Hepatocyte (in vitro differentiated cells): ENCODE results near the gene DEAF1. TPM values are rescaled to one million over a fixed set of nuclear protein-coding genes. Genes with fewer than 3 reads are reported as not detected.

Experiments used
- DNase-seq: peaks from one replicate; pipeline ENCODE4 v3.0.0-alpha.2; 2016; ENCODE audit warnings: low spot score
- H2AFZ ChIP-seq: fragments of 200-600 bp; sonication (generic); 2 replicates; pipeline ENCODE4 v1.6.0; 2016; ENCODE audit warnings: antibody characterized with exemption, mild to moderate bottlenecking
- H3K27ac ChIP-seq: fragments of 200-600 bp; sonication (generic); 2 replicates; pipeline ENCODE4 v1.5.1; 2016; ENCODE audit warnings: mild to moderate bottlenecking
- H3K27me3 ChIP-seq: fragments of 200-600 bp; sonication (generic); 2 replicates; pipeline ENCODE4 v1.6.1; 2016
- H3K36me3 ChIP-seq: fragments of 200-600 bp; sonication (generic); replicated peaks from 2 replicates; pipeline ENCODE4 v1.5.1; 2016; ENCODE audit warnings: low read depth; ENCODE audit not compliant: insufficient read depth
- H3K4me1 ChIP-seq: fragments of 200-600 bp; sonication (generic); 2 replicates; pipeline ENCODE4 v1.5.1; 2016; ENCODE audit warnings: mild to moderate bottlenecking, moderate library complexity; ENCODE audit not compliant: insufficient read depth
- H3K4me2 ChIP-seq: fragments of 200-600 bp; sonication (generic); 2 replicates; pipeline ENCODE4 v1.6.0; 2016
- H3K4me3 ChIP-seq: fragments of 200-600 bp; sonication (generic); 2 replicates; pipeline ENCODE4 v1.5.1; 2016; ENCODE audit warnings: mild to moderate bottlenecking
- H3K79me2 ChIP-seq: fragments of 200-600 bp; sonication (generic); 2 replicates; pipeline ENCODE4 v1.6.0; 2017; ENCODE audit warnings: mild to moderate bottlenecking
- H3K9me2 ChIP-seq: fragments of 200-600 bp; sonication (generic); replicated peaks from 2 replicates; pipeline ENCODE4 v1.6.0; 2017; ENCODE audit warnings: mild to moderate bottlenecking; ENCODE audit not compliant: insufficient read depth
- H3K9me3 ChIP-seq: fragments of 200-600 bp; sonication (generic); 2 replicates; pipeline ENCODE4 v1.5.1; 2016; ENCODE audit warnings: low read depth, mild to moderate bottlenecking
- H4K20me1 ChIP-seq: fragments of 200-600 bp; sonication (generic); 2 replicates; pipeline ENCODE4 v1.6.0; 2016; ENCODE audit warnings: mild to moderate bottlenecking; ENCODE audit not compliant: insufficient read depth, poor library complexity, severe bottlenecking
- EZH2 ChIP-seq: fragments of 200-600 bp; sonication (generic); IDR thresholded peaks from 2 replicates; pipeline ENCODE4 v1.6.1; 2016; ENCODE audit warnings: antibody characterized with exemption, mild to moderate bottlenecking, borderline replicate concordance
- EZH2phosphoT487 ChIP-seq: fragments of 200-600 bp; sonication (generic); IDR thresholded peaks from one replicate; pipeline ENCODE4 v1.6.1; 2018; ENCODE audit warnings: antibody characterized with exemption, mild to moderate bottlenecking, low read depth, moderate library complexity; ENCODE audit not compliant: unreplicated experiment, severe bottlenecking
- WGBS: methylation state at CpG from one replicate; pipeline ENCODE4 v1.1.6; 2016; ENCODE audit warnings: low lambda C conversion rate; ENCODE audit errors: missing lambda C conversion rate; 5-methylcytosine and 5-hydroxymethylcytosine counted together
- polyA plus RNA-seq: library from polyadenylated mRNA; unstranded; fragments of >200 nt; fragmentation: Nextera tagmentation; extraction: Ambion mirVana; gene quantifications from 2 replicates; pipeline ENCODE4 v1.2.1, GENCODE V29; 2016
- total RNA-seq: library from RNA; depleted of rRNA; stranded (reverse); fragments of >200 nt; gene quantifications from 2 replicates; pipeline ENCODE4 v1.2.3, GENCODE V29; 2014
- TF ChIP-seq, protein P1 (sequence below): fragments of 200-600 bp; sonication (generic); IDR thresholded peaks from 2 replicates; pipeline ENCODE4 v1.5.1; 2016; ENCODE audit warnings: antibody characterized with exemption, mild to moderate bottlenecking; ENCODE audit not compliant: poor library complexity

DEAF1 gene
- total and polyA plus RNA-seq, 2 experiments from 2014 or later: 27.2 to 59.1 TPM

DNA sequence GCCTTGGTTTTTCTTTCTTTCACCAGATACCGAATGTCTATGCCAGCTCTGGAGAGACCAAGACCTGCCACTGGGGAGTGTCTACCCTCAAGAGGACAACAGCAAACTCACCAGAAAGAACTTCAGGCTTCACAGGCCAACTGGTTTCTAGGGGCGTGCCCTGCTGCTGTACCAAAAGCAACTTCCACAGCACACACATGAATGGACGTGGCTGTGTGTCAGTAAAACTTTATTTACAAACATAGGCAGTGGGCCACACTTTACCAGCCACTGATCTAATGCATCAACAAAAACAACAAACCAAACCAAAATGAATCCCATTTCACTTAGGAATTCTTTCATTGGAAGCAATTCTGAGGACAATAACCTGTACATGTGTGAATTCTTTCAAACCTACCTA lies 16.7 kb downstream of the DEAF1 start:
- Histone ChIP-seq H2AFZ (no peak overlapping the region), H3K9me2 (no peaks in the 10 kb centered on the region), H3K27ac (no peak overlapping the region), H3K4me2 (no peak overlapping the region), H3K79me2 (no peaks in the 10 kb centered on the region), H3K9me3 (no peaks in the 10 kb centered on the region), H3K4me1 (no peaks in the 10 kb centered on the region), H3K27me3 (no peaks in the 10 kb centered on the region), H3K36me3 (no peaks in the 10 kb centered on the region), H3K4me3 (no peak overlapping the region), H4K20me1 (no peaks in the 10 kb centered on the region)
- DNase-seq: no peak
- WGBS: 92% methylated on average over 3 of the region's 3 CpGs
- TF ChIP-seq EZH2 (no peak), EZH2phosphoT487 (no peak)
- TF ChIP-seq, protein P1, sequence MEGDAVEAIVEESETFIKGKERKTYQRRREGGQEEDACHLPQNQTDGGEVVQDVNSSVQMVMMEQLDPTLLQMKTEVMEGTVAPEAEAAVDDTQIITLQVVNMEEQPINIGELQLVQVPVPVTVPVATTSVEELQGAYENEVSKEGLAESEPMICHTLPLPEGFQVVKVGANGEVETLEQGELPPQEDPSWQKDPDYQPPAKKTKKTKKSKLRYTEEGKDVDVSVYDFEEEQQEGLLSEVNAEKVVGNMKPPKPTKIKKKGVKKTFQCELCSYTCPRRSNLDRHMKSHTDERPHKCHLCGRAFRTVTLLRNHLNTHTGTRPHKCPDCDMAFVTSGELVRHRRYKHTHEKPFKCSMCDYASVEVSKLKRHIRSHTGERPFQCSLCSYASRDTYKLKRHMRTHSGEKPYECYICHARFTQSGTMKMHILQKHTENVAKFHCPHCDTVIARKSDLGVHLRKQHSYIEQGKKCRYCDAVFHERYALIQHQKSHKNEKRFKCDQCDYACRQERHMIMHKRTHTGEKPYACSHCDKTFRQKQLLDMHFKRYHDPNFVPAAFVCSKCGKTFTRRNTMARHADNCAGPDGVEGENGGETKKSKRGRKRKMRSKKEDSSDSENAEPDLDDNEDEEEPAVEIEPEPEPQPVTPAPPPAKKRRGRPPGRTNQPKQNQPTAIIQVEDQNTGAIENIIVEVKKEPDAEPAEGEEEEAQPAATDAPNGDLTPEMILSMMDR: no peak

DNA sequence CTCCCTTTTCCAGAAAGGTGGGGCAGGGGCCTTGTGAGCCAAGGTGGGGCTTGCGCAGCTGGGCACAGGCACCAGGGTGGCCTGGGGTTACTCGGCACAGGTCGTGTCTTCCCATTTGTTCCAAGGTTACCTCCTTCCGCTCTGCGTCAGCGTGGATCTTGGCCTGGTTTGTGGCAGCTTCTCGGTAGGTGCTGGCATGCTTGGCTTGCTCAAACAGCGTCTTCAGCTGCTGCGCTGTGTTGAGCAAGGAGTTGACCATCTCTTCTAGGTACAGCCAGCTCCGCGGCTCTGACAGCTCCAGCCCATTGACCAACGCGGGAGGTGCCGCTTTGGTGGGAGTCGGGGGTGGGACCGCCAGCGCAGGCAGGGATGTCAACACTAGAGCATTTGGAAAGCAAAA lies 20.6 kb downstream of the DEAF1 start:
- no peak for DNase-seq
- no peak overlapping the region for H3K27ac ChIP-seq
- H3K4me3 ChIP-seq: no peak overlapping the region
- H3K4me2 ChIP-seq: no peak overlapping the region
- 98% methylated on average over 17 of the region's 17 CpGs for WGBS
- no peaks in the 10 kb centered on the region for H3K27me3 ChIP-seq
- no peak overlapping the region for H2AFZ ChIP-seq
- no peaks in the 10 kb centered on the region for H3K36me3 ChIP-seq
- H3K9me3 ChIP-seq: no peaks in the 10 kb centered on the region
- no peaks in the 10 kb centered on the region for H3K79me2 ChIP-seq
- TF ChIP-seq EZH2 (no peak), EZH2phosphoT487 (no peak)
- TF ChIP-seq, protein P1: no peak
- H3K4me1 ChIP-seq: no peaks in the 10 kb centered on the region
- H4K20me1 ChIP-seq: no peaks in the 10 kb centered on the region
- H3K9me2 ChIP-seq: no peaks in the 10 kb centered on the region

DNA sequence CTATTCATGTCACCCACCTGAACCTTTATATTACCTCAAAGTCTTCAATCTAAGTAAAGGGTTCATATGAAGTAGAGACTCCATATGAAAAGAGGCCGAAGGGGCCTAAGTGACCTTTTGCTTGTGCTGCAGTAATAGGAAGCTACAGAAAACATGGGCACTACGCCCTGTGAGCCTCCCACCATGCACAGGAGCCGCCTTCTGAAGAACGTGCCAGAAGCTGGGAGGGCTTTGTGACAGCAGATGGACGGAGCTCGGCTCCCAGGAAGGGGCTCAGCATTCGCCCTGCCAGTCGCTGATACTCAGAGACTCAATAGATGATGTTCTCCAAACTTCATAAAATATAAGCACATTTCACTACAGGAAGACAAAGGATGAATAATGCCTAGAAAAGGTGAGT lies 21.2 kb downstream of the DEAF1 start:
- Histone ChIP-seq H3K9me2 (no peaks in the 10 kb centered on the region), H3K27me3 (no peaks in the 10 kb centered on the region), H3K27ac (no peak overlapping the region), H3K4me3 (no peak overlapping the region), H3K79me2 (no peaks in the 10 kb centered on the region), H3K36me3 (no peaks in the 10 kb centered on the region), H3K4me2 (no peak overlapping the region), H3K9me3 (no peaks in the 10 kb centered on the region), H4K20me1 (no peaks in the 10 kb centered on the region), H2AFZ (no peak overlapping the region), H3K4me1 (no peaks in the 10 kb centered on the region)
- TF ChIP-seq, protein P1: no peak
- TF ChIP-seq EZH2phosphoT487: no peak
- WGBS: 97% methylated on average over 8 of the region's 8 CpGs
- DNase-seq: no peak
